ENCODE results near the gene PANK1.

DNA sequence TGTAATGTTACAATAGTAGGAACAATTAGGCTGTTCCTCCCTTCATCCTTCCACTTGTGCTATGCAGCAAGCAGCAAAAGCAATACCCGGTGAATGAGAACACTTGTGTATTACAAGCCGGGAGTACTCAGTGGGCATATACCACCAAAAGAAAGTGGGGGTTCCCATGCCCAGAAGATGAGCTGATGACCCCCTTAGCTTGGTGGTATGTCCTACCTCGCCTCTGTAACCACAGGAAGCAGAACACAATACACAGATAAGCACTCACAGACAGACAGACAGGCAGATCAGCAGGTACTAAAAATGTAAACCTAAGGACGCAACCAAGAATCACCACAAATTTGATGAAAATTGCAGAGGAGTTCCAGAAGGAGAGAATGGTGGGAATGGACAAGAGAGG lies 40.9 kb upstream of the PANK1 start:
- TF ChIP-seq, protein P1, sequence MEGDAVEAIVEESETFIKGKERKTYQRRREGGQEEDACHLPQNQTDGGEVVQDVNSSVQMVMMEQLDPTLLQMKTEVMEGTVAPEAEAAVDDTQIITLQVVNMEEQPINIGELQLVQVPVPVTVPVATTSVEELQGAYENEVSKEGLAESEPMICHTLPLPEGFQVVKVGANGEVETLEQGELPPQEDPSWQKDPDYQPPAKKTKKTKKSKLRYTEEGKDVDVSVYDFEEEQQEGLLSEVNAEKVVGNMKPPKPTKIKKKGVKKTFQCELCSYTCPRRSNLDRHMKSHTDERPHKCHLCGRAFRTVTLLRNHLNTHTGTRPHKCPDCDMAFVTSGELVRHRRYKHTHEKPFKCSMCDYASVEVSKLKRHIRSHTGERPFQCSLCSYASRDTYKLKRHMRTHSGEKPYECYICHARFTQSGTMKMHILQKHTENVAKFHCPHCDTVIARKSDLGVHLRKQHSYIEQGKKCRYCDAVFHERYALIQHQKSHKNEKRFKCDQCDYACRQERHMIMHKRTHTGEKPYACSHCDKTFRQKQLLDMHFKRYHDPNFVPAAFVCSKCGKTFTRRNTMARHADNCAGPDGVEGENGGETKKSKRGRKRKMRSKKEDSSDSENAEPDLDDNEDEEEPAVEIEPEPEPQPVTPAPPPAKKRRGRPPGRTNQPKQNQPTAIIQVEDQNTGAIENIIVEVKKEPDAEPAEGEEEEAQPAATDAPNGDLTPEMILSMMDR (IDR thresholded peaks at IDR 0.05) = no peak
- no peak for TF ChIP-seq EP300 (IDR thresholded peaks at IDR 0.05)
- no peak for TF ChIP-seq POLR2AphosphoS5 (IDR thresholded peaks at IDR 0.05)

All from esophagus muscularis mucosa (tissue), 4 donors.